ENCODE measurements around the gene FBXO38. TPM values are rescaled to one million over a fixed set of nuclear protein-coding genes. Genes with fewer than 3 reads are reported as not detected.

The FBXO38 gene
- total and polyA plus RNA-seq, 2 of the 4 experiments (the other 2 are of a cell fraction): 14.9 to 70.1 TPM

GRCh38 chr5:148353634-148354033, 30.1 kb upstream of the FBXO38 start:
- no peak overlapping the region for H3K23ac ChIP-seq (ENCODE audit: low read depth, low read length)
- POLR2A ChIA-PET (ENCODE audit: unreplicated experiment): no interaction called here
- H3K4me2 ChIP-seq (ENCODE audit: low read depth, low read length): no peak overlapping the region
- no peak overlapping the region for H2AFZ ChIP-seq (replicated peaks; ENCODE audit: low read length, poor library complexity)
- no peak overlapping the region for H3K4me3 ChIP-seq (ENCODE audit: insufficient read depth, low read depth, low read length)
- H2BK15ac ChIP-seq (ENCODE audit: low read depth, low read length): no peak overlapping the region
- H4K91ac ChIP-seq (ENCODE audit: insufficient read depth, low read depth, low read length): no peak overlapping the region
- no peak overlapping the region for H3K18ac ChIP-seq (ENCODE audit: low read depth, low read length)
- no peak overlapping the region for H3K4ac ChIP-seq (ENCODE audit: low read depth, low read length)
- H3K9ac ChIP-seq (ENCODE audit: low read depth, low read length): no peak overlapping the region
- no peaks in the 10 kb centered on the region for H3K9me1 ChIP-seq (ENCODE audit: insufficient read depth, low read length)
- H2BK20ac ChIP-seq (ENCODE audit: low read depth, low read length): no peak overlapping the region
- intact Hi-C loops (cut with micrococcal nuclease) (no loop called here), in situ Hi-C loops (cut with MboI; ENCODE audit: low sequenced_read_pairs) (no loop called here), dilution Hi-C loops (cut with HindIII; ENCODE audit: low sequenced_read_pairs, unreplicated experiment) (no loop called here)
- no peaks in the 10 kb centered on the region for H3K9me3 ChIP-seq (ENCODE audit: control insufficient read depth, insufficient read depth, low read length)
- no peak overlapping the region for H2AK5ac ChIP-seq (ENCODE audit: low read depth, low read length)
- no peak for DNase-seq
- no peak overlapping the region for H3K56ac ChIP-seq (ENCODE audit: extremely low read depth, insufficient read depth, low read length)
- no peaks in the 10 kb centered on the region for H3K79me1 ChIP-seq (ENCODE audit: low read depth in 1 of 2, low read length in 2 of 2)
- H3K14ac ChIP-seq (replicated peaks; ENCODE audit: low read depth, low read length): no peak overlapping the region
- H4K5ac ChIP-seq (ENCODE audit: low read depth, low read length): no peak overlapping the region
- TF ChIP-seq CTCF (conservative IDR thresholded peaks at IDR 0.05; ENCODE audit: low read depth, low read length) (no peak), RFX5 (IDR thresholded peaks at IDR 0.05; ENCODE audit: low read depth, low read length) (no peak), CEBPB (IDR thresholded peaks at IDR 0.05; ENCODE audit: low read depth, low read length) (no peak), FOS (IDR thresholded peaks at IDR 0.05; ENCODE audit: low read depth, low read length) (no peak), NFE2L2 (IDR thresholded peaks at IDR 0.05; ENCODE audit: low read depth, low read length) (no peak), ELK1 (IDR thresholded peaks at IDR 0.05; ENCODE audit: borderline replicate concordance, low read depth, low read length) (no peak), SMC3 (IDR thresholded peaks at IDR 0.05; ENCODE audit: low read depth, low read length) (no peak), POLR2A (IDR thresholded peaks at IDR 0.05; ENCODE audit: low read depth, low read length) (no peak), CHD1 (IDR thresholded peaks at IDR 0.05; ENCODE audit: low read depth, low read length) (no peak), RAD21 (IDR thresholded peaks at IDR 0.05; ENCODE audit: low read length) (no peak), MAZ (IDR thresholded peaks at IDR 0.05; ENCODE audit: borderline replicate concordance, low read depth, low read length) (no peak), MXI1 (IDR thresholded peaks at IDR 0.05; ENCODE audit: borderline replicate concordance, low read depth, low read length) (no peak), BHLHE40 (IDR thresholded peaks at IDR 0.05; ENCODE audit: low read depth, low read length) (no peak), RCOR1 (IDR thresholded peaks at IDR 0.05; ENCODE audit: insufficient replicate concordance, low read length) (no peak), MAFK (IDR thresholded peaks at IDR 0.05; ENCODE audit: low read depth, low read length) (no peak), USF2 (IDR thresholded peaks at IDR 0.05; ENCODE audit: low read depth, low read length) (no peak)
- BruUV-seq (replicated peaks): no TSS peak
- no peaks in the 10 kb centered on the region for H3K36me3 ChIP-seq (ENCODE audit: control insufficient read depth, insufficient read depth, low read length)
- no peak overlapping the region for H2AK9ac ChIP-seq (replicated peaks; ENCODE audit: low read depth, low read length, poor library complexity)
- no peak for ATAC-seq (ENCODE audit: low read depth)
- CTCF ChIA-PET: no interaction called here
- H3K4me1 ChIP-seq (ENCODE audit: control insufficient read depth, insufficient read depth, low read length): no peaks in the 10 kb centered on the region
- no peak overlapping the region for H2BK5ac ChIP-seq (ENCODE audit: low read depth, low read length, poor library complexity, severe bottlenecking)
- H3K27me3 ChIP-seq (ENCODE audit: control insufficient read depth, insufficient read depth, low read length): no peaks in the 10 kb centered on the region
- no peak overlapping the region for H3K27ac ChIP-seq (ENCODE audit: insufficient read depth, low read length)
- no CpG with 5 or more reads among the region's 2 CpGs for WGBS, 2 experiments (ENCODE audit: extremely low coverage in 2 of 2, insufficient read length in 1 of 2)
- H4K20me1 ChIP-seq (ENCODE audit: insufficient read depth, low read length): no peaks in the 10 kb centered on the region
- H4K8ac ChIP-seq (ENCODE audit: low read depth in 2 of 2, low read length in 2 of 2): no peak overlapping the region
- no peak overlapping the region for H2BK120ac ChIP-seq (ENCODE audit: low read depth, low read length)

Measured in IMR-90 (cell line).